HepG2 (cell line): Measurements from ENCODE around the gene AXIN1. TPM values are rescaled to one million over a fixed set of nuclear protein-coding genes. Genes with fewer than 3 reads are reported as not detected.

Experiments used
- ATAC-seq: fragments of 200-7000 bp; cut with Tn5 transposase; 3 replicates; pipeline ENCODE4 v1.9.1; 2020; ENCODE audit warnings: mild to moderate bottlenecking, moderate library complexity
- BruUV-seq: library from RNA; stranded (reverse); fragments of 400-500 nt; replicated peaks from 2 replicates; lab custom pipeline; 2021; lab: Mats Ljungman, UMichigan
- CTCF ChIA-PET: fragments of 300-600 bp; formaldehyde crosslinking; extraction: SDS; loops from one replicate; lab custom pipeline; 2021; ENCODE audit warnings: low total read pairs, inconsistent platforms, low intra/inter-chr PET ratio; lab: Yijun Ruan, JAX
- POLR2A ChIA-PET: fragments of 350-600 bp; sonication (Branson Sonifier 250); formaldehyde crosslinking; loops from one replicate; lab custom pipeline; 2020; ENCODE audit warnings: antibody characterized with exemption, inconsistent platforms; lab: Yijun Ruan, JAX
- DNase-seq: peaks from one replicate; pipeline ENCODE4 v3.0.0-alpha.2; 2015; ENCODE audit warnings: low spot score
- FAIRE-seq: peaks from 3 replicates; lab custom pipeline; 2011; peaks lifted over from hg19 to GRCh38; lab: Jason Lieb, UNC
- H2AFZ ChIP-seq: one replicate; pipeline ENCODE4 v1.6.1; 2011; ENCODE audit warnings: low read length, inconsistent platforms
- H3K27ac ChIP-seq: fragments of 300-600 bp; 3 replicates; pipeline ENCODE4 v1.8.0; 2011; ENCODE audit warnings: mixed run types, mild to moderate bottlenecking, mixed read lengths, low read length, inconsistent platforms; ENCODE audit not compliant: insufficient read depth; ENCODE audit errors: extremely low read length
- H3K27me3 ChIP-seq, 2 experiments: fragments of 200-600 bp in 1 of 2; 2 replicates in 1 of 2; 3 replicates in 1 of 2; pipeline versions ENCODE4 v1.6.0 to v1.8.0; 2011; ENCODE audit warnings: low read length in 2 of 2, mild to moderate bottlenecking in 2 of 2, moderate library complexity in 2 of 2, inconsistent platforms in 1 of 2; ENCODE audit not compliant: insufficient read depth in 2 of 2, control insufficient read depth in 1 of 2
- H3K36me3 ChIP-seq, 2 experiments: fragments of 200-600 bp in 1 of 2; replicated peaks in 1 of 2; 2 replicates in 1 of 2; 3 replicates in 1 of 2; pipeline versions ENCODE4 v1.5.1 to v1.8.0; 2011; ENCODE audit warnings: low read length in 2 of 2, inconsistent platforms in 1 of 2; ENCODE audit not compliant: insufficient read depth in 2 of 2, control insufficient read depth in 1 of 2
- H3K4me1 ChIP-seq: 2 replicates; pipeline ENCODE4 v1.5.1; 2012; ENCODE audit warnings: low read length, inconsistent platforms; ENCODE audit not compliant: insufficient read depth
- H3K4me2 ChIP-seq: 2 replicates; pipeline ENCODE4 v1.6.0; 2011; ENCODE audit warnings: low read depth, low read length, inconsistent platforms
- H3K4me3 ChIP-seq, 3 experiments: fragments of 200-600 bp in 1 of 3; sonication (generic), shearing (Covaris generic) in 1 of 3; replicated peaks in 1 of 3; 2 replicates each; pipeline ENCODE4 v1.5.1; 2011 to 2016; ENCODE audit warnings: low read length in 3 of 3, inconsistent platforms in 2 of 3, low read depth in 2 of 3, mild to moderate bottlenecking in 2 of 3, control low read depth in 1 of 3, mixed read lengths in 1 of 3; ENCODE audit not compliant: insufficient read depth in 1 of 3
- H3K79me2 ChIP-seq: one replicate; pipeline ENCODE4 v1.6.1; 2011; ENCODE audit warnings: low read length, inconsistent platforms; ENCODE audit not compliant: insufficient read depth
- H3K9ac ChIP-seq: 2 replicates; pipeline ENCODE4 v1.6.0; 2011; ENCODE audit warnings: mild to moderate bottlenecking, low read depth, low read length, inconsistent platforms; ENCODE audit not compliant: insufficient read depth
- H3K9me3 ChIP-seq: 2 replicates; pipeline ENCODE4 v1.5.1; 2012; ENCODE audit warnings: mild to moderate bottlenecking, low read length
- H4K20me1 ChIP-seq: 2 replicates; pipeline ENCODE4 v1.6.0; 2011; ENCODE audit warnings: inconsistent platforms, mild to moderate bottlenecking, low read length, moderate library complexity; ENCODE audit not compliant: insufficient read depth
- AGO2 ChIP-seq: fragments of 200-400 bp; formaldehyde crosslinking; optimal IDR thresholded peaks from 2 replicates; pipeline ENCODE3; 2017; ENCODE audit warnings: mild to moderate bottlenecking, low read depth, low read length, moderate library complexity
- AKAP8 ChIP-seq: sonication (generic); formaldehyde crosslinking; IDR thresholded peaks from 2 replicates; pipeline ENCODE4 v1.5.1; 2020; ENCODE audit warnings: mild to moderate bottlenecking, missing genetic modification reagents
- HHEX ChIP-seq: IDR thresholded peaks from 2 replicates; pipeline ENCODE4 v1.6.1; 2016; ENCODE audit warnings: control low read depth
- MIER3 ChIP-seq: IDR thresholded peaks from 2 replicates; pipeline ENCODE4 v1.6.1; 2016; ENCODE audit warnings: missing compliant biosample characterization, borderline replicate concordance
- RBFOX2 ChIP-seq: fragments of 200-400 bp; formaldehyde crosslinking; IDR thresholded peaks from 2 replicates; pipeline ENCODE4 v1.6.1; 2017; ENCODE audit warnings: low read depth, mild to moderate bottlenecking, low read length
- SALL1 ChIP-seq: sonication (generic); formaldehyde crosslinking; IDR thresholded peaks from 2 replicates; pipeline ENCODE4 v1.8.0; 2022; ENCODE audit warnings: mild to moderate bottlenecking, missing genetic modification reagents
- ZNF83 ChIP-seq: sonication (generic); formaldehyde crosslinking; IDR thresholded peaks from 2 replicates; pipeline ENCODE4 v1.4.0; 2020; ENCODE audit warnings: missing genetic modification reagents, mild to moderate bottlenecking, borderline replicate concordance
- WGBS: methylation state at CpG from one replicate; pipeline ENCODE4 v1.1.6; 2017; ENCODE audit warnings: low lambda C conversion rate; 5-methylcytosine and 5-hydroxymethylcytosine counted together
- in situ Hi-C: cut with HindIII; loops from 2 replicates; pipeline ENCODE4 v1.10.0; 2017; ENCODE audit warnings: low pct_unique_long_range_greater_than_20kb; ENCODE audit not compliant: extremely low pct_ligation_motif_present
- intact Hi-C: fragments of 100-400 bp; cut with micrococcal nuclease; formaldehyde crosslinking; loops from one replicate; pipeline ENCODE4 v1.10.0; 2022; ENCODE audit not compliant: unreplicated experiment
- polyA plus RNA-seq, 8 experiments: library from polyadenylated mRNA; depleted of rRNA in 3 of 8; stranded (reverse) in 7 of 8; unstranded in 1 of 8; fragments of >200 nt; fragmentation: Illumina TruSeq in 4 of 8; extraction: Trizol in 4 of 8; gene quantifications; 2 replicates each; pipeline versions ENCODE4 v1.2.1 to v1.2.3, GENCODE V29; 2011 to 2016; ENCODE audit warnings: low read depth in 4 of 8, missing spikeins in 1 of 8, mixed read lengths in 1 of 8; ENCODE audit not compliant: insufficient read depth in 1 of 8
- total RNA-seq, 5 experiments: library from RNA; depleted of rRNA; stranded (reverse); fragments of >200 nt; fragmentation: Illumina TruSeq; extraction: Trizol; gene quantifications; 2 replicates each; pipeline ENCODE4 v1.2.3, GENCODE V29; 2016; ENCODE audit warnings: low read depth in 1 of 5
- TF ChIP-seq, protein P1 (sequence below): sonication (generic); formaldehyde crosslinking; IDR thresholded peaks from 2 replicates; pipeline ENCODE4 v1.4.0; 2020; ENCODE audit warnings: missing genetic modification reagents
- TF ChIP-seq, protein P2 (sequence below): sonication (generic); formaldehyde crosslinking; IDR thresholded peaks from 2 replicates; pipeline ENCODE4 v1.8.0; 2022; ENCODE audit warnings: missing genetic modification reagents, mild to moderate bottlenecking, moderate library complexity, borderline replicate concordance
- TF ChIP-seq, protein P3 (sequence below): sonication (generic); formaldehyde crosslinking; IDR thresholded peaks from 2 replicates; pipeline ENCODE4 v1.5.1; 2020; ENCODE audit warnings: missing genetic modification reagents, mild to moderate bottlenecking, borderline replicate concordance

Gene AXIN1
- total and polyA plus RNA-seq, 2 of the 13 experiments (the other 11 are each of a cell fraction or from before 2014, with no cell fraction given), result 24.0 to 26.0 TPM

DNA sequence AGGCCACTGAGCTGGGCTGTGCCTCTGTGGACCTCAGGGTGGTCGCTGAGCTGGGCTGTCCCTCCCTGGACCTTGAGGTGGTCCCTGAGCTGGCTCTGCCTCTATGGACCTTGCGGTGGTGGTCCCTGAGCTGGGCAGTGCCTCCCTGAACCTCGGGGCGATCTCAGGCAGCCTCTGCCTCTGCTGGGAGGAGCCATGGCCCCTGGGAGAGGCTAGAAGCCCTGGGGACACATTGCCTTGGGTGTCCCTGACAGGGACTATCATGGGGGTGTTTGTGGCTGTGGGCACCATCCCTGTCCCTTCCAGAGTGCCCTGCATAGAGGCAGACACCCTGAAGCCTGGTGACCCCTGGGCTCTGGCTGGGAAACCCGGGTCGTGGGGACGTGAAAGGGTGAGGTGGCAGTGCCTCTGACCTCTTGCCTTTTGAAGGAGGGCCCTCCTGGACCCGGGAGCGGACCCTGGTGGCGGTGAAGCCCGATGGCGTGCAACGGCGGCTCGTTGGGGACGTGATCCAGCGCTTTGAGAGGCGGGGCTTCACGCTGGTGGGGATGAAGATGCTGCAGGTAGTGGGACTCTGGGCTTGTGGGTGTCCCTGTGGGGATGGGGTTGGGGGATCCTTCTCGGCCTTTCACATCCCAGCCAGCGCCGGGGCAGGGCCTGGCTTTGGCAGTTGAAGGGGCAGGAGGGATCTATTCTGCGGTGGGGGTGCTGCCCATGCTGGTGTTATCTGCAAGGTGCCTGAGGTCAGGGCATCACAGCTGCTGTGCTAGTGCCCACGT lies 46.2 kb upstream of the AXIN1 start:
- no peak overlapping the region for H2AFZ ChIP-seq
- peak overlapping the region in 1 of 3 experiments; percentile 70; a peak in 2 of 6 replicates for H3K4me3 ChIP-seq
- POLR2A ChIA-PET, result interaction anchor here (0.9 to 1.8 kb wide), 6 partner anchors 15 to 190 kb away, joined by 3 to 7 read pairs (median 4); partner anchors contain the start of gene PGAP6
- no peaks in the 10 kb centered on the region for H3K9me3 ChIP-seq
- WGBS, result 93% methylated on average over 15 of the region's 24 CpGs
- DNase-seq (no peak), FAIRE-seq (no peak), ATAC-seq (no peak)
- peak overlapping the region; percentile 69 for H3K9ac ChIP-seq
- H3K79me2 ChIP-seq, result peaks cover 19% of the 10 kb centered on the region
- no peaks in the 10 kb centered on the region for H4K20me1 ChIP-seq
- in situ Hi-C loops (loop anchor here (5.0 kb wide), 1 partner anchor 99 kb away; no protein-coding TSS in a partner anchor), intact Hi-C loops (no loop called here)
- CTCF ChIA-PET, result no interaction called here
- peaks cover 50% of the 10 kb centered on the region for H3K4me1 ChIP-seq
- TF ChIP-seq SALL1 (CRISPR knock-in tag) (no peak), HHEX (CRISPR knock-in tag) (no peak), AKAP8 (CRISPR knock-in tag) (peak; percentile 64), ZNF83 (CRISPR knock-in tag) (no peak), AGO2 (peak; percentile 92), MIER3 (CRISPR knock-in tag) (no peak), RBFOX2 (peak; percentile 59)
- TF ChIP-seq, protein P1, sequence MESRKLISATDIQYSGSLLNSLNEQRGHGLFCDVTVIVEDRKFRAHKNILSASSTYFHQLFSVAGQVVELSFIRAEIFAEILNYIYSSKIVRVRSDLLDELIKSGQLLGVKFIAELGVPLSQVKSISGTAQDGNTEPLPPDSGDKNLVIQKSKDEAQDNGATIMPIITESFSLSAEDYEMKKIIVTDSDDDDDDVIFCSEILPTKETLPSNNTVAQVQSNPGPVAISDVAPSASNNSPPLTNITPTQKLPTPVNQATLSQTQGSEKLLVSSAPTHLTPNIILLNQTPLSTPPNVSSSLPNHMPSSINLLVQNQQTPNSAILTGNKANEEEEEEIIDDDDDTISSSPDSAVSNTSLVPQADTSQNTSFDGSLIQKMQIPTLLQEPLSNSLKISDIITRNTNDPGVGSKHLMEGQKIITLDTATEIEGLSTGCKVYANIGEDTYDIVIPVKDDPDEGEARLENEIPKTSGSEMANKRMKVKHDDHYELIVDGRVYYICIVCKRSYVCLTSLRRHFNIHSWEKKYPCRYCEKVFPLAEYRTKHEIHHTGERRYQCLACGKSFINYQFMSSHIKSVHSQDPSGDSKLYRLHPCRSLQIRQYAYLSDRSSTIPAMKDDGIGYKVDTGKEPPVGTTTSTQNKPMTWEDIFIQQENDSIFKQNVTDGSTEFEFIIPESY (CRISPR knock-in tag), result peak; percentile 89
- TF ChIP-seq, protein P2, sequence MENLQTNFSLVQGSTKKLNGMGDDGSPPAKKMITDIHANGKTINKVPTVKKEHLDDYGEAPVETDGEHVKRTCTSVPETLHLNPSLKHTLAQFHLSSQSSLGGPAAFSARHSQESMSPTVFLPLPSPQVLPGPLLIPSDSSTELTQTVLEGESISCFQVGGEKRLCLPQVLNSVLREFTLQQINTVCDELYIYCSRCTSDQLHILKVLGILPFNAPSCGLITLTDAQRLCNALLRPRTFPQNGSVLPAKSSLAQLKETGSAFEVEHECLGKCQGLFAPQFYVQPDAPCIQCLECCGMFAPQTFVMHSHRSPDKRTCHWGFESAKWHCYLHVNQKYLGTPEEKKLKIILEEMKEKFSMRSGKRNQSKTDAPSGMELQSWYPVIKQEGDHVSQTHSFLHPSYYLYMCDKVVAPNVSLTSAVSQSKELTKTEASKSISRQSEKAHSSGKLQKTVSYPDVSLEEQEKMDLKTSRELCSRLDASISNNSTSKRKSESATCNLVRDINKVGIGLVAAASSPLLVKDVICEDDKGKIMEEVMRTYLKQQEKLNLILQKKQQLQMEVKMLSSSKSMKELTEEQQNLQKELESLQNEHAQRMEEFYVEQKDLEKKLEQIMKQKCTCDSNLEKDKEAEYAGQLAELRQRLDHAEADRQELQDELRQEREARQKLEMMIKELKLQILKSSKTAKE (CRISPR knock-in tag), result no peak
- TF ChIP-seq, protein P3, sequence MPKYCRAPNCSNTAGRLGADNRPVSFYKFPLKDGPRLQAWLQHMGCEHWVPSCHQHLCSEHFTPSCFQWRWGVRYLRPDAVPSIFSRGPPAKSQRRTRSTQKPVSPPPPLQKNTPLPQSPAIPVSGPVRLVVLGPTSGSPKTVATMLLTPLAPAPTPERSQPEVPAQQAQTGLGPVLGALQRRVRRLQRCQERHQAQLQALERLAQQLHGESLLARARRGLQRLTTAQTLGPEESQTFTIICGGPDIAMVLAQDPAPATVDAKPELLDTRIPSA (CRISPR knock-in tag), result no peak
- peaks cover 0 to 4% of the 10 kb centered on the region in 2 experiments; a peak in 2 of 5 replicates for H3K36me3 ChIP-seq
- H3K27me3 ChIP-seq, result no peaks in the 10 kb centered on the region
- BruUV-seq, result no TSS peak
- H3K4me2 ChIP-seq, result peak overlapping the region; percentile 88
- H3K27ac ChIP-seq, result peak overlapping the region; percentile 79
